Loucy (cell line): ENCODE measurements around the gene C2orf81.

Source experiments
- H2AFZ ChIP-seq: fragments of 200-600 bp; sonication (generic); 2 replicates; pipeline ENCODE4 v1.6.0; 2016; ENCODE audit warnings: antibody characterized with exemption, mild to moderate bottlenecking, low read length, moderate library complexity
- H3F3A ChIP-seq: fragments of 200-600 bp; 2 replicates; pipeline ENCODE4 v1.6.0; 2016; ENCODE audit warnings: antibody characterized with exemption, low read depth, mild to moderate bottlenecking
- H3K27me3 ChIP-seq: fragments of 200-600 bp; sonication (generic); 2 replicates; pipeline ENCODE4 v1.6.1; 2014; ENCODE audit warnings: low read length, mild to moderate bottlenecking; ENCODE audit not compliant: insufficient read depth, poor library complexity, severe bottlenecking
- H3K36me3 ChIP-seq: fragments of 200-600 bp; sonication (generic); 2 replicates; pipeline ENCODE4 v1.6.1; 2016; ENCODE audit warnings: low read length; ENCODE audit not compliant: insufficient read depth
- H3K4me1 ChIP-seq: fragments of 200-600 bp; sonication (generic); 2 replicates; pipeline ENCODE4 v1.5.1; 2014; ENCODE audit warnings: low read length, mild to moderate bottlenecking; ENCODE audit not compliant: insufficient read depth, poor library complexity, severe bottlenecking
- H3K4me2 ChIP-seq: fragments of 200-600 bp; sonication (generic); 2 replicates; pipeline ENCODE4 v1.6.0; 2014; ENCODE audit warnings: antibody characterized with exemption, low read length, low read depth, mild to moderate bottlenecking; ENCODE audit not compliant: poor library complexity, severe bottlenecking
- H3K4me3 ChIP-seq: fragments of 200-600 bp; sonication (generic); 2 replicates; pipeline ENCODE4 v1.5.1; 2014; ENCODE audit warnings: low read length, mild to moderate bottlenecking, mixed read lengths; ENCODE audit not compliant: poor library complexity, severe bottlenecking
- H3K79me2 ChIP-seq: fragments of 200-600 bp; sonication (generic); 2 replicates; pipeline ENCODE4 v1.6.1; 2014; ENCODE audit warnings: low read length; ENCODE audit not compliant: insufficient read depth
- H3K9ac ChIP-seq: fragments of 200-600 bp; sonication (generic); 2 replicates; pipeline ENCODE4 v1.6.0; 2014; ENCODE audit warnings: mild to moderate bottlenecking, low read depth, low read length, moderate library complexity; ENCODE audit not compliant: poor library complexity, severe bottlenecking
- H3K9me2 ChIP-seq: fragments of 200-600 bp; sonication (generic); replicated peaks from 2 replicates; pipeline ENCODE4 v1.6.1; 2016; ENCODE audit warnings: low read depth, low read length, mixed read lengths
- H3K9me3 ChIP-seq: fragments of 200-600 bp; sonication (generic); 2 replicates; pipeline ENCODE4 v1.6.1; 2014; ENCODE audit warnings: mild to moderate bottlenecking, antibody characterized with exemption, low read length, low read depth; ENCODE audit not compliant: insufficient read depth
- H4K20me1 ChIP-seq: fragments of 200-600 bp; sonication (generic); 2 replicates; pipeline ENCODE4 v1.6.0; 2014; ENCODE audit warnings: antibody characterized with exemption, low read length, mild to moderate bottlenecking; ENCODE audit not compliant: insufficient read depth, poor library complexity, severe bottlenecking
- EZH2phosphoT487 ChIP-seq: fragments of 200-600 bp; IDR thresholded peaks from 2 replicates; pipeline ENCODE4 v1.6.1; 2018; ENCODE audit warnings: antibody characterized with exemption, mild to moderate bottlenecking, moderate library complexity, borderline replicate concordance
- TF ChIP-seq, protein P1 (sequence below): fragments of 200-600 bp; sonication (generic); conservative IDR thresholded peaks from 2 replicates; pipeline ENCODE4 v1.5.1; 2014; ENCODE audit warnings: mild to moderate bottlenecking, antibody characterized with exemption, low read length

The C2orf81 gene

DNA sequence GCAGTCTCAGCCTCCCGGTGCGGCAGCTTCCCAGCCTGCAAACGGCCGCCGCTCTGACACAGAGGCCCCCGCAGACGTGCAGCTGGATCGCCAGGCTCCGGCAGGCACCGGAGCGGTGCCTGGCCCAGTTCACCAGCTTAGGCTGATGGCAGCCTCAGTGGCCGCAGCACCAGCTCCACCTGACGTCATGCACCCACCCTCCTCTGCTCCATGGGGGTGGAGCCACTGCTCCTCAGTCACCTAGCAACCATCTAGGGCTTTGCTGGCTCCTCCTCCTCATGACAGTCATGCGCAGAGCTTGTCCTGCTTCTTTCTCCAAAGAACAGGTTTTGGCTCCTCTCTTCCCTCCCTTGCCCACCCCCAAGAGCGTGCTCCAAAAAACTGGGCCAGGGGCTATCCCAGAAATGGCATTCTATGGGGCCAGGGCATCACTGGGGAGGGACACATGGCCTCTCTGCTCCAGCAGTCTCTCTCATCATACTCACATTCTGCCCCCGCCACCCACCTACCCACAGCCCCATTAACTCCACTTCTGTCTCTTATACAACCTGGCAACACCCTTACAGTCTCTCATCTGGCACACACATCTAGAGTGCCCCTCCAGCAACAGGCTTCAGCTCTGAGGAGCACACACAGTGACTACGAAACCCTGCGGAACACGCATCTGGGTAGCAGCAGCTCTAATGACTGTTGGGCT is 46.8 kb downstream of the C2orf81 start:
- Histone ChIP-seq H3K9me3 (no peaks in the 10 kb centered on the region), H3K4me2 (no peak overlapping the region), H3K4me3 (no peak overlapping the region), H4K20me1 (peaks cover 2% of the 10 kb centered on the region), H3K27me3 (no peaks in the 10 kb centered on the region), H3K79me2 (peaks cover 11% of the 10 kb centered on the region; the same call in 1 of the 2 replicates), H3K9ac (no peak overlapping the region), H3K9me2 (no peaks in the 10 kb centered on the region), H3K4me1 (peaks cover 13% of the 10 kb centered on the region), H2AFZ (no peak overlapping the region), H3K36me3 (peaks cover 44% of the 10 kb centered on the region; the same call in 1 of the 2 replicates), H3F3A (no peaks in the 10 kb centered on the region)
- TF ChIP-seq, protein P1, sequence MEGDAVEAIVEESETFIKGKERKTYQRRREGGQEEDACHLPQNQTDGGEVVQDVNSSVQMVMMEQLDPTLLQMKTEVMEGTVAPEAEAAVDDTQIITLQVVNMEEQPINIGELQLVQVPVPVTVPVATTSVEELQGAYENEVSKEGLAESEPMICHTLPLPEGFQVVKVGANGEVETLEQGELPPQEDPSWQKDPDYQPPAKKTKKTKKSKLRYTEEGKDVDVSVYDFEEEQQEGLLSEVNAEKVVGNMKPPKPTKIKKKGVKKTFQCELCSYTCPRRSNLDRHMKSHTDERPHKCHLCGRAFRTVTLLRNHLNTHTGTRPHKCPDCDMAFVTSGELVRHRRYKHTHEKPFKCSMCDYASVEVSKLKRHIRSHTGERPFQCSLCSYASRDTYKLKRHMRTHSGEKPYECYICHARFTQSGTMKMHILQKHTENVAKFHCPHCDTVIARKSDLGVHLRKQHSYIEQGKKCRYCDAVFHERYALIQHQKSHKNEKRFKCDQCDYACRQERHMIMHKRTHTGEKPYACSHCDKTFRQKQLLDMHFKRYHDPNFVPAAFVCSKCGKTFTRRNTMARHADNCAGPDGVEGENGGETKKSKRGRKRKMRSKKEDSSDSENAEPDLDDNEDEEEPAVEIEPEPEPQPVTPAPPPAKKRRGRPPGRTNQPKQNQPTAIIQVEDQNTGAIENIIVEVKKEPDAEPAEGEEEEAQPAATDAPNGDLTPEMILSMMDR = no peak
- TF ChIP-seq EZH2phosphoT487 = no peak

DNA sequence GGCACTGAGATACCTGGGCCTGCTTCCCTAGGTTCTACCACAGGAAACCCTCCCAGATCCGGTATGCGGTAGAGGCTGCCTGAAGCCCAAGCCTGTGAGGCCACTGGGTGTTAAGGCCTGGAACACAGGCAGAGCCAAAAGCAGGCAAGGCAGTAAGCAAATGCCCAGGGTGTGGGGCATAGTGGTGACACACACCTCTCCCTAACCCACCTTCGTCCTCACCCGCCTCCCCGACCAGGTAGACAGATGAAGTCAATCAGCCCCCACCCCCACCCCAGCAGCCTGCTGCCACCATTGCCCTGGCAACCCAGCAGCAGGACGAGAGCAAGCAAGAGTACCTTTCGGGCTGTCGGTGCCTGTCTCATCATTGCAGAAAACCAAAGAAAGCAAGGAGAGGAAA is 47.4 kb downstream of the C2orf81 start:
- no peak for TF ChIP-seq EZH2phosphoT487
- TF ChIP-seq, protein P1 = no peak
- Histone ChIP-seq H3K27me3 (no peaks in the 10 kb centered on the region), H3K4me3 (no peak overlapping the region), H3K4me2 (no peak overlapping the region), H3F3A (no peaks in the 10 kb centered on the region), H3K9me2 (no peaks in the 10 kb centered on the region), H3K9me3 (no peaks in the 10 kb centered on the region), H3K9ac (no peak overlapping the region), H3K36me3 (peaks cover 47% of the 10 kb centered on the region; the same call in 1 of the 2 replicates), H4K20me1 (no peaks in the 10 kb centered on the region), H2AFZ (no peak overlapping the region), H3K4me1 (peaks cover 7% of the 10 kb centered on the region), H3K79me2 (0 out of 2 replicates have a peak, but pooled peaks cover 4% of the 10 kb centered on the region)

DNA sequence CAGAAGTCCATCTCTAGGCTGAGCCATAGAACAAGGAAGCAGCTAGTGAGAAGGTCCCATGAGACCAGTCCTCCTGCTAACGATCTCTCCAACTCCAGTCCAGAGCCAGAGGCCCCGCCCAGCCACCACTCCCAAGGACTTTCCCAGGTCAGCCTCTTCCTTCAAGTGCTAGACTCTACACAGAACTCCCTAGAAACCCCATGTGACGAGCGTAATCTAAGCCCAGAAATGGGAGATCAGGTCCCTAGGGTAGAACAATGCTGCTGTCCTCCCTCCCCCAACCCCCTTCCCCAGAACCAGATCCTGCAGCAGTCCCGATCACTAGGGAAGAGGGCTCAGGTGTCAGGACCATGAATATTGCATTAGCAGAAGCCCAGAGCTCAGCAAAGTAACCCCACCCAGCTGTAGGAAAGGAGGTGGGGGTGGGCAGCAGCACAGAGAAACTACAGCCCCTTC is 48.2 kb downstream of the C2orf81 start:
- Histone ChIP-seq H4K20me1 (no peaks in the 10 kb centered on the region), H3K9ac (no peak overlapping the region), H2AFZ (no peak overlapping the region), H3K9me2 (no peaks in the 10 kb centered on the region), H3K4me1 (no peaks in the 10 kb centered on the region), H3K36me3 (peaks cover 55% of the 10 kb centered on the region; the same call in 1 of the 2 replicates), H3F3A (no peaks in the 10 kb centered on the region), H3K4me3 (no peak overlapping the region), H3K27me3 (no peaks in the 10 kb centered on the region), H3K9me3 (no peaks in the 10 kb centered on the region), H3K4me2 (no peak overlapping the region), H3K79me2 (no peaks in the 10 kb centered on the region)
- TF ChIP-seq, protein P1 = no peak
- no peak for TF ChIP-seq EZH2phosphoT487
